H9 (cell line): ENCODE data around the gene AMN. TPM values are rescaled to one million over a fixed set of nuclear protein-coding genes. Genes with fewer than 3 reads are reported as not detected.

Experiments used
- DNase-seq: peaks from one replicate; pipeline ENCODE4 v3.0.0-alpha.2; 2017
- H2AFZ ChIP-seq: one replicate; pipeline ENCODE4 v1.6.1; 2013; ENCODE audit warnings: mild to moderate bottlenecking, low read length, control low read depth, moderate library complexity
- H2AK5ac ChIP-seq: 2 replicates; pipeline ENCODE4 v1.6.1; 2013; ENCODE audit warnings: low read length, control low read depth, mixed read lengths; ENCODE audit not compliant: insufficient read length
- H2BK120ac ChIP-seq: one replicate; pipeline ENCODE4 v1.6.1; 2013; ENCODE audit warnings: low read depth, mild to moderate bottlenecking, low read length, control low read depth, inconsistent platforms; ENCODE audit not compliant: poor library complexity, severe bottlenecking
- H2BK12ac ChIP-seq: 2 replicates; pipeline ENCODE4 v1.6.1; 2013; ENCODE audit warnings: low read length, control low read depth, mixed read lengths, low read depth; ENCODE audit not compliant: insufficient read length
- H2BK15ac ChIP-seq: 2 replicates; pipeline ENCODE4 v1.6.1; 2013; ENCODE audit warnings: low read depth, low read length, control low read depth
- H2BK20ac ChIP-seq: one replicate; pipeline ENCODE4 v1.6.1; 2013; ENCODE audit warnings: low read depth, mild to moderate bottlenecking, low read length, control low read depth, inconsistent platforms; ENCODE audit not compliant: poor library complexity, severe bottlenecking
- H2BK5ac ChIP-seq: 2 replicates; pipeline ENCODE4 v1.6.1; 2013; ENCODE audit warnings: low read length, control low read depth, mixed read lengths; ENCODE audit not compliant: insufficient read length
- H3K14ac ChIP-seq: 2 replicates; pipeline ENCODE4 v1.6.1; 2013; ENCODE audit warnings: low read length, control low read depth; ENCODE audit not compliant: insufficient read depth
- H3K18ac ChIP-seq: 2 replicates; pipeline ENCODE4 v1.6.1; 2013; ENCODE audit warnings: low read depth, mild to moderate bottlenecking, mixed read lengths, low read length, control low read depth; ENCODE audit not compliant: insufficient read length
- H3K23ac ChIP-seq: 2 replicates; pipeline ENCODE4 v1.6.1; 2013; ENCODE audit warnings: low read length, control low read depth, mixed read lengths, low read depth; ENCODE audit not compliant: insufficient read length
- H3K23me2 ChIP-seq: 2 replicates; pipeline ENCODE4 v1.6.1; 2013; ENCODE audit warnings: low read depth, mild to moderate bottlenecking, mixed read lengths, low read length, control low read depth; ENCODE audit not compliant: insufficient read length, poor library complexity, severe bottlenecking
- H3K27ac ChIP-seq: 2 replicates; pipeline ENCODE4 v1.5.1; 2013; ENCODE audit warnings: low read length, control low read depth, mixed read lengths, low read depth; ENCODE audit not compliant: insufficient read length
- H3K27me3 ChIP-seq: 2 replicates; pipeline ENCODE4 v1.6.1; 2013; ENCODE audit warnings: low read length, control low read depth, inconsistent platforms; ENCODE audit not compliant: insufficient read depth
- H3K4ac ChIP-seq: 2 replicates; pipeline ENCODE4 v1.6.1; 2013; ENCODE audit warnings: low read depth, mild to moderate bottlenecking, control low read depth, inconsistent platforms, low read length, moderate library complexity
- H3K4me1 ChIP-seq: 2 replicates; pipeline ENCODE4 v1.6.1; 2013; ENCODE audit warnings: low read length, control low read depth, inconsistent platforms; ENCODE audit not compliant: insufficient read depth
- H3K4me2 ChIP-seq: 2 replicates; pipeline ENCODE4 v1.6.1; 2013; ENCODE audit warnings: low read length, control low read depth, mixed read lengths; ENCODE audit not compliant: insufficient read length, insufficient read depth
- H3K56ac ChIP-seq: 2 replicates; pipeline ENCODE4 v1.6.1; 2013; ENCODE audit warnings: low read depth, mild to moderate bottlenecking, mixed read lengths, low read length, control low read depth; ENCODE audit not compliant: insufficient read length
- H3K79me1 ChIP-seq: 2 replicates; pipeline ENCODE4 v1.6.1; 2013; ENCODE audit warnings: low read depth, mild to moderate bottlenecking, moderate library complexity, low read length, control low read depth, inconsistent platforms; ENCODE audit not compliant: insufficient read depth, poor library complexity, severe bottlenecking
- H3K79me2 ChIP-seq: 2 replicates; pipeline ENCODE4 v1.6.1; 2013; ENCODE audit warnings: low read length, control low read depth, inconsistent platforms; ENCODE audit not compliant: insufficient read depth
- H3K9ac ChIP-seq: 2 replicates; pipeline ENCODE4 v1.6.1; 2013; ENCODE audit warnings: low read length, control low read depth, mixed read lengths; ENCODE audit not compliant: insufficient read length; ENCODE audit errors: extremely low read depth
- H3K9me3 ChIP-seq: one replicate; pipeline ENCODE4 v1.6.1; 2013; ENCODE audit warnings: low read depth, low read length, inconsistent platforms; ENCODE audit not compliant: control insufficient read depth
- H3T11ph ChIP-seq: one replicate; pipeline ENCODE4 v1.6.1; 2013; ENCODE audit warnings: mild to moderate bottlenecking, low read length, control low read depth, inconsistent platforms
- H4K20me1 ChIP-seq: one replicate; pipeline ENCODE4 v1.6.1; 2013; ENCODE audit not compliant: control insufficient read depth, insufficient read length, insufficient read depth
- H4K5ac ChIP-seq: 2 replicates; pipeline ENCODE4 v1.6.1; 2013; ENCODE audit warnings: low read depth, mild to moderate bottlenecking, mixed read lengths, low read length, control low read depth; ENCODE audit not compliant: insufficient read length
- H4K8ac ChIP-seq: replicated peaks from 2 replicates; pipeline ENCODE4 v1.6.1; 2013; ENCODE audit warnings: low read length, control low read depth, mixed read lengths, low read depth; ENCODE audit not compliant: insufficient read length
- H4K91ac ChIP-seq: 2 replicates; pipeline ENCODE4 v1.6.1; 2013; ENCODE audit warnings: low read depth, mild to moderate bottlenecking, moderate library complexity, mixed read lengths, low read length, control low read depth; ENCODE audit not compliant: insufficient read length
- H3K27ac Mint-ChIP-seq, 3 experiments: 2 replicates in 2 of 3; 3 replicates in 1 of 3; pipeline ENCODE4 v1.8.0; 2020 to 2021; ENCODE audit warnings: mixed read lengths in 3 of 3, mild to moderate bottlenecking in 1 of 3, moderate library complexity in 1 of 3
- H3K27me3 Mint-ChIP-seq: 2 replicates; pipeline ENCODE4 v1.8.0; 2021; ENCODE audit warnings: low read depth, mild to moderate bottlenecking, moderate library complexity, mixed read lengths
- H3K36me3 Mint-ChIP-seq, 3 experiments: 2 replicates in 2 of 3; 3 replicates in 1 of 3; pipeline ENCODE4 v1.8.0; 2020 to 2021; ENCODE audit warnings: low read depth in 3 of 3, mixed read lengths in 3 of 3; ENCODE audit not compliant: insufficient read depth in 1 of 3
- H3K4me1 Mint-ChIP-seq, 2 experiments: 2 replicates each; pipeline ENCODE4 v1.8.0; 2020; ENCODE audit warnings: mixed read lengths in 2 of 2
- H3K4me3 Mint-ChIP-seq, 2 experiments: 2 replicates in 1 of 2; 3 replicates in 1 of 2; pipeline ENCODE4 v1.8.0; 2020 to 2021; ENCODE audit warnings: mild to moderate bottlenecking in 2 of 2, mixed read lengths in 2 of 2, moderate library complexity in 1 of 2
- H3K9me3 Mint-ChIP-seq, 2 experiments: 2 replicates in 1 of 2; 3 replicates in 1 of 2; pipeline ENCODE4 v1.8.0; 2020; ENCODE audit warnings: mild to moderate bottlenecking in 2 of 2, mixed read lengths in 2 of 2, moderate library complexity in 1 of 2
- CTCF ChIP-seq: fragments of 200-600 bp; sonication (generic); conservative IDR thresholded peaks from 3 replicates; pipeline ENCODE4 v1.8.0; 2021; ENCODE audit warnings: antibody characterized with exemption, mild to moderate bottlenecking
- WGBS: extraction: QIAGEN DNeasy Blood & Tissue Kit; methylation state at CpG from one replicate; pipeline ENCODE4 v1.1.7; 2013; ENCODE audit warnings: missing lambda C conversion rate, low lambda C conversion rate, mixed read lengths; ENCODE audit not compliant: insufficient read length; ENCODE audit errors: extremely low coverage; 5-methylcytosine and 5-hydroxymethylcytosine counted together
- total RNA-seq: library from RNA; stranded (reverse); gene quantifications from 2 replicates; pipeline ENCODE4 v1.2.1, GENCODE V29; 2021

Gene AMN
- total RNA-seq, 1 experiment from 2014 or later: 1.9 TPM

DNA sequence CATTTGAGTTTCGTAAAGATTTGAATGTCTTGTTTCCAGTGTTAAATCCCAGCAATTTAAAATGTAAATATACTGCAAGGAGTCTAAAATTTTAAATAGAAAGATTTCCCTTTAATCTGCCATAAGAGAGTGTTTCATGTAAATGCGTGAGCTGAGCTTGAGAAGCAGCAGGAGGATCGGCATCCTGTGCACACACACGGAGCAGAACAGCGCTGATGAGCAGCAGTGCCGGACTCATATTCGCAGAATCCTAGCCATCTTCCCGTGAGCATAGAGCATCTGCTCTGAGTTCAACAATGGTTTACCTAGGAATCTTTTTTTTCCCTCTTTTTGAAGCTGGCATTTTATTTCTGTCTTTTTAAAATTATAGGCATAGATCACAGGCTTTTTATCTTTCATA lies 29.8 kb upstream of the AMN start:
- no peaks in the 10 kb centered on the region for H3K79me2 ChIP-seq
- H3K23ac ChIP-seq: no peak overlapping the region
- no peaks in the 10 kb centered on the region for H3K27me3 ChIP-seq
- H2AFZ ChIP-seq: no peak overlapping the region
- no peak overlapping the region for H2BK20ac ChIP-seq
- no peaks in the 10 kb centered on the region for H3K23me2 ChIP-seq
- no peak overlapping the region for H3K9ac ChIP-seq
- H2AK5ac ChIP-seq: no peak overlapping the region
- H3K18ac ChIP-seq: no peak overlapping the region
- H3K4me1 ChIP-seq: no peaks in the 10 kb centered on the region
- H3K27me3 Mint-ChIP-seq: no peaks in the 10 kb centered on the region
- H3K36me3 Mint-ChIP-seq: peaks cover 0 to 4% (median 0%) of the 10 kb centered on the region in 3 experiments; a peak in 1 of 7 replicates
- H3K9me3 ChIP-seq: no peaks in the 10 kb centered on the region
- no peaks in the 10 kb centered on the region for H4K20me1 ChIP-seq
- no peak overlapping the region for H2BK5ac ChIP-seq
- no peak overlapping the region for H3K27ac Mint-ChIP-seq
- no peak overlapping the region for H3K4me2 ChIP-seq
- no peak overlapping the region for H2BK120ac ChIP-seq
- no CpG with 5 or more reads among the region's 8 CpGs for WGBS
- H4K8ac ChIP-seq: no peak overlapping the region
- H4K91ac ChIP-seq: no peak overlapping the region
- peaks cover 4 to 6% of the 10 kb centered on the region in 2 experiments; a peak in 3 of 4 replicates for H3K4me1 Mint-ChIP-seq
- no peak overlapping the region for H3K56ac ChIP-seq
- no peak for DNase-seq
- TF ChIP-seq CTCF: no peak
- H2BK12ac ChIP-seq: no peak overlapping the region
- no peak overlapping the region for H3K27ac ChIP-seq
- H2BK15ac ChIP-seq: no peak overlapping the region
- no peak overlapping the region for H3K4ac ChIP-seq
- no peak overlapping the region for H3K14ac ChIP-seq
- no peak overlapping the region for H3T11ph ChIP-seq
- H4K5ac ChIP-seq: no peak overlapping the region
- no peaks in the 10 kb centered on the region for H3K9me3 Mint-ChIP-seq
- H3K79me1 ChIP-seq: no peaks in the 10 kb centered on the region
- no peak overlapping the region for H3K4me3 Mint-ChIP-seq
